OCI-LY3 (cell line): ENCODE measurements around the gene EIF2B1.

ENCODE experiments used
- H2AFZ ChIP-seq: fragments of 200-600, 300-600 bp; shearing (Covaris generic); 2 replicates; pipeline ENCODE4 v1.6.0; 2014; ENCODE audit warnings: antibody characterized with exemption, low read depth, low read length
- H3K27ac ChIP-seq: fragments of 200-600, 300-600 bp; sonication (generic); 2 replicates; pipeline ENCODE4 v1.5.1; 2014; ENCODE audit warnings: mild to moderate bottlenecking, low read length, moderate library complexity, mixed read lengths
- H3K27me3 ChIP-seq: fragments of 200-600, 300-600 bp; sonication (generic); 2 replicates; pipeline ENCODE4 v1.6.1; 2014; ENCODE audit warnings: low read depth, low read length, mixed read lengths
- H3K36me3 ChIP-seq: fragments of 200-600, 300-600 bp; sonication (generic); replicated peaks from 2 replicates; pipeline ENCODE3; 2014; ENCODE audit warnings: low read depth, low read length, mixed read lengths
- H3K4me1 ChIP-seq: fragments of 300-600, 200-600 bp; sonication (generic); 2 replicates; pipeline ENCODE4 v1.6.1; 2014; ENCODE audit warnings: low read length, mixed read lengths
- H3K4me2 ChIP-seq: fragments of 200-600, 300-600 bp; sonication (generic); 2 replicates; pipeline ENCODE4 v1.6.1; 2014; ENCODE audit warnings: low read length, mixed read lengths
- H3K4me3 ChIP-seq: fragments of 300-600, 200-600 bp; sonication (generic); 2 replicates; pipeline ENCODE4 v1.5.1; 2014; ENCODE audit warnings: antibody characterized with exemption, mild to moderate bottlenecking, low read length, moderate library complexity
- H3K79me2 ChIP-seq: fragments of 300-600, 200-600 bp; shearing (Covaris generic); 2 replicates; pipeline ENCODE4 v1.6.1; 2014; ENCODE audit warnings: mild to moderate bottlenecking, low read length, mixed read lengths
- H3K9ac ChIP-seq: fragments of 300-600, 200-600 bp; shearing (Covaris generic); 2 replicates; pipeline ENCODE4 v1.6.0; 2014; ENCODE audit warnings: mild to moderate bottlenecking, low read length, moderate library complexity
- H3K9me3 ChIP-seq: fragments of 200-600, 300-600 bp; shearing (Covaris generic); 2 replicates; pipeline ENCODE4 v1.6.1; 2014; ENCODE audit warnings: low read length, mixed read lengths; ENCODE audit not compliant: insufficient read depth
- H4K20me1 ChIP-seq: fragments of 200-600, 300-600 bp; sonication (generic); 2 replicates; pipeline ENCODE4 v1.6.1; 2016; ENCODE audit warnings: low read length, mixed read lengths; ENCODE audit not compliant: insufficient read depth
- EZH2phosphoT487 ChIP-seq: fragments of 200-600 bp; shearing (Covaris generic); IDR thresholded peaks from 2 replicates; pipeline ENCODE4 v1.6.1; 2018; ENCODE audit warnings: antibody characterized with exemption, mixed run types, low read depth
- TF ChIP-seq, protein P1 (sequence below): fragments of 200-600, 300-600 bp; sonication (generic); IDR thresholded peaks from 2 replicates; pipeline ENCODE4 v1.5.1; 2014; ENCODE audit warnings: antibody characterized with exemption, low read length, low read depth

EIF2B1 gene

DNA sequence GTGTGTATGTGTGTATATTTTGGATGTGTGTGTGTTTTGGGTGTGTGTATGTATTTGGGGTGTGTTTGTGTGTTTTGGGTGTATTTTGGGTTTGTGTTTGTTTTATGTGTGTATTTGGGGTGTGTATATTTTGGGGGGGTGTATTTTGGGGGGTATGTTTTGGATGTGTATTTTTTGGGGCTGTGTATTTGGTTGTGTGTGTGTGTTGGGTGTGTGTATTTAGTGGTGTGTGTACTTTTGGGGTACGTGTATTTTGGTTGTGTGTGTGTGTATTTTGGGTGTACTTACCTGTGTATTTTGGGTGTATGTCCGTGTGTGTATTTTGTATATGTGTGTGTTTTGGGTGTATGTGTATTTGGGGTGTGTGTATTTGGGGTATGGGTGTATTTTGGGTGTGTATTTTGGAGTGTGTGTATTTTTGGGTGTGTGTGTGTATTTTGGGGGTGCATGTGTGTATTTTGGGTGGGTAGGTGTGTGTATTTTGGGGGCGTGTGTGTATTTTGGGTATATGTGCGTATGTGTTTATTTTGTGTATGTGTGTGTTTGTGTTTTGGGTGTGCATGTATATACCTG lies 20.7 kb upstream of the EIF2B1 start:
- Histone ChIP-seq H4K20me1 (no peaks in the 10 kb centered on the region), H3K79me2 (no peaks in the 10 kb centered on the region), H3K4me1 (peaks cover 28% of the 10 kb centered on the region), H3K36me3 (peaks cover 32% of the 10 kb centered on the region), H3K27me3 (no peaks in the 10 kb centered on the region), H3K9me3 (no peaks in the 10 kb centered on the region), H3K9ac (no peak overlapping the region), H2AFZ (no peak overlapping the region), H3K4me3 (no peak overlapping the region), H3K27ac (no peak overlapping the region), H3K4me2 (no peak overlapping the region)
- TF ChIP-seq, protein P1, sequence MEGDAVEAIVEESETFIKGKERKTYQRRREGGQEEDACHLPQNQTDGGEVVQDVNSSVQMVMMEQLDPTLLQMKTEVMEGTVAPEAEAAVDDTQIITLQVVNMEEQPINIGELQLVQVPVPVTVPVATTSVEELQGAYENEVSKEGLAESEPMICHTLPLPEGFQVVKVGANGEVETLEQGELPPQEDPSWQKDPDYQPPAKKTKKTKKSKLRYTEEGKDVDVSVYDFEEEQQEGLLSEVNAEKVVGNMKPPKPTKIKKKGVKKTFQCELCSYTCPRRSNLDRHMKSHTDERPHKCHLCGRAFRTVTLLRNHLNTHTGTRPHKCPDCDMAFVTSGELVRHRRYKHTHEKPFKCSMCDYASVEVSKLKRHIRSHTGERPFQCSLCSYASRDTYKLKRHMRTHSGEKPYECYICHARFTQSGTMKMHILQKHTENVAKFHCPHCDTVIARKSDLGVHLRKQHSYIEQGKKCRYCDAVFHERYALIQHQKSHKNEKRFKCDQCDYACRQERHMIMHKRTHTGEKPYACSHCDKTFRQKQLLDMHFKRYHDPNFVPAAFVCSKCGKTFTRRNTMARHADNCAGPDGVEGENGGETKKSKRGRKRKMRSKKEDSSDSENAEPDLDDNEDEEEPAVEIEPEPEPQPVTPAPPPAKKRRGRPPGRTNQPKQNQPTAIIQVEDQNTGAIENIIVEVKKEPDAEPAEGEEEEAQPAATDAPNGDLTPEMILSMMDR: no peak
- no peak for TF ChIP-seq EZH2phosphoT487

DNA sequence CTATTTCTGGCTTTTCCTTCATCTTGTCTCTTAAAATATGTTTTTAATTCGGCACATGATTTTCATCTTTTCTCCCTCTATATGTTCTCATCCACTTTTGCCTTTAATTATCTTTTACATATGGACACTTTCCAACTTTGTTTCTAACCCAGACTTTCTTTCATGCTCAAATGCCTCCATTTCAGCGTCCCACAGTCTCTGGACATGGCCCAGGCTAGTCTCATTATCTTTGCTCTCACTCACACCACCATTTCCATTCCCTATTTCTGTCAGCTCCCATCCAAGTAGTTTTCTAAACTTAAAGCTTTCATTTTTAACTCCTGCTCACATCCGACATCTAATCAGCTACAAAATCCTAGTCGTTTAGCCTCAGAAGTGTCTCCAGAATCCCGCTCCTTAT lies 14.9 kb upstream of the EIF2B1 start:
- no peak for TF ChIP-seq EZH2phosphoT487
- TF ChIP-seq, protein P1: no peak
- H3K9me3 ChIP-seq: no peaks in the 10 kb centered on the region
- H3K79me2 ChIP-seq: 0 out of 2 replicates have a peak, but pooled peaks cover 4% of the 10 kb centered on the region
- peaks cover 49% of the 10 kb centered on the region for H3K36me3 ChIP-seq
- H3K4me2 ChIP-seq: no peak overlapping the region
- no peak overlapping the region for H2AFZ ChIP-seq
- no peak overlapping the region for H3K9ac ChIP-seq
- H4K20me1 ChIP-seq: no peaks in the 10 kb centered on the region
- H3K27me3 ChIP-seq: no peaks in the 10 kb centered on the region
- no peaks in the 10 kb centered on the region for H3K4me1 ChIP-seq
- no peak overlapping the region for H3K27ac ChIP-seq
- no peak overlapping the region for H3K4me3 ChIP-seq

DNA sequence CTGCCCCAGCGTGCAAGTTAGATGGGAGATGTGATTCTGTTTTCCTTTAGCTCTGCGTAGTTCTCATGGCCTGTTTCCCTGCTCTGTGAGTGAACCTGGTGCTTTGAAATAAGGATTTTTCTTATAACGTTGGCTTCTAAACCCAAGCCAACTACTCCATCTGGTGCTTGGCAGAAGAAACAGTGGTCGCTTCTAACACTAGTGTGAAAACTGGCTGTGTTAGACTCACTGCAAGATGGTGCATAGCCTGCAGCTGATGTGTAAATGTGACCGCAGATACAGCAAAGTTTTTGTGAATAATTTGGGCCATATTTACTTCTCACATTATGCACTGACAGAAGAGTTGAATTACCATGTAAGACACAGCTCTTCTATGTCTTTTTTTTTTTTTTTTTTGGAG lies 12.4 kb upstream of the EIF2B1 start:
- H3K4me1 ChIP-seq: no peaks in the 10 kb centered on the region
- no peak overlapping the region for H3K9ac ChIP-seq
- no peak overlapping the region for H3K4me2 ChIP-seq
- no peaks in the 10 kb centered on the region for H3K9me3 ChIP-seq
- no peak for TF ChIP-seq EZH2phosphoT487
- TF ChIP-seq, protein P1: no peak
- no peak overlapping the region for H3K4me3 ChIP-seq
- 0 out of 2 replicates have a peak, but pooled peaks cover 4% of the 10 kb centered on the region for H3K79me2 ChIP-seq
- no peak overlapping the region for H2AFZ ChIP-seq
- H3K36me3 ChIP-seq: peaks cover 50% of the 10 kb centered on the region
- no peaks in the 10 kb centered on the region for H3K27me3 ChIP-seq
- no peak overlapping the region for H3K27ac ChIP-seq
- no peaks in the 10 kb centered on the region for H4K20me1 ChIP-seq

DNA sequence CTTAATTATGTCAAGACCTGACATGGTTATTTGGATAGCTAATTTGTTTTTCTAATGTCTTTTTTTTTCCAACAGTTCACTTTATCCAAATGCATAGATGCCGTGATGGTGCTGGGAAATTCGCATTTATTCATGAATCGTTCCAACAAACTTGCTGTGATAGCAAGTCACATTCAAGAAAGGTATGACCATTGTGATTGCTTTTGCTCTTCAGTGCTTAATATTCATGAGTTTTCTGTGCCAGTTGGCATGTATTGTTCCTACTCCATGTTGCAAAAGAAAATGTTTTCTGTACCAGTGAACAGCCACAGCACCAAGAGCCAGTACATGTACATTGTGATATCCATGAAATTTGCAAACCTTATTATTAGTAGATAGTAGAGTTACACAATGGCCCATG lies 11.9 kb upstream of the EIF2B1 start:
- Histone ChIP-seq H3K4me1 (no peaks in the 10 kb centered on the region), H3K79me2 (0 out of 2 replicates have a peak, but pooled peaks cover 4% of the 10 kb centered on the region), H3K4me3 (no peak overlapping the region), H3K36me3 (peaks cover 51% of the 10 kb centered on the region), H3K4me2 (no peak overlapping the region), H4K20me1 (no peaks in the 10 kb centered on the region), H2AFZ (no peak overlapping the region), H3K9me3 (no peaks in the 10 kb centered on the region), H3K27ac (no peak overlapping the region), H3K9ac (no peak overlapping the region), H3K27me3 (no peaks in the 10 kb centered on the region)
- TF ChIP-seq EZH2phosphoT487: no peak
- TF ChIP-seq, protein P1: no peak
